Neural cell (in vitro differentiated cells): ENCODE data around the gene MN1.

Source experiments
- MXI1 ChIP-seq: fragments of 450-650 bp; conservative IDR thresholded peaks from 2 replicates; pipeline ENCODE4 v1.6.1; 2014; ENCODE audit warnings: antibody characterized with exemption, mild to moderate bottlenecking; ENCODE audit not compliant: poor library complexity, severe bottlenecking
- POLR2AphosphoS5 ChIP-seq: IDR thresholded peaks from 2 replicates; pipeline ENCODE4 v1.6.1; 2012
- RAD21 ChIP-seq: fragments of 450-650 bp; conservative IDR thresholded peaks from 2 replicates; pipeline ENCODE4 v1.6.1; 2014; ENCODE audit warnings: antibody characterized with exemption, mild to moderate bottlenecking, moderate library complexity
- SMC3 ChIP-seq: fragments of 450-650 bp; conservative IDR thresholded peaks from 2 replicates; pipeline ENCODE4 v1.6.1; 2014; ENCODE audit warnings: antibody characterized with exemption, mild to moderate bottlenecking, moderate library complexity; ENCODE audit not compliant: poor library complexity
- TF ChIP-seq, protein P1 (sequence below): fragments of 450-650 bp; IDR thresholded peaks from 2 replicates; pipeline ENCODE4 v1.5.1; 2014; ENCODE audit warnings: antibody characterized with exemption, mild to moderate bottlenecking, moderate library complexity; ENCODE audit not compliant: poor library complexity, severe bottlenecking

DNA sequence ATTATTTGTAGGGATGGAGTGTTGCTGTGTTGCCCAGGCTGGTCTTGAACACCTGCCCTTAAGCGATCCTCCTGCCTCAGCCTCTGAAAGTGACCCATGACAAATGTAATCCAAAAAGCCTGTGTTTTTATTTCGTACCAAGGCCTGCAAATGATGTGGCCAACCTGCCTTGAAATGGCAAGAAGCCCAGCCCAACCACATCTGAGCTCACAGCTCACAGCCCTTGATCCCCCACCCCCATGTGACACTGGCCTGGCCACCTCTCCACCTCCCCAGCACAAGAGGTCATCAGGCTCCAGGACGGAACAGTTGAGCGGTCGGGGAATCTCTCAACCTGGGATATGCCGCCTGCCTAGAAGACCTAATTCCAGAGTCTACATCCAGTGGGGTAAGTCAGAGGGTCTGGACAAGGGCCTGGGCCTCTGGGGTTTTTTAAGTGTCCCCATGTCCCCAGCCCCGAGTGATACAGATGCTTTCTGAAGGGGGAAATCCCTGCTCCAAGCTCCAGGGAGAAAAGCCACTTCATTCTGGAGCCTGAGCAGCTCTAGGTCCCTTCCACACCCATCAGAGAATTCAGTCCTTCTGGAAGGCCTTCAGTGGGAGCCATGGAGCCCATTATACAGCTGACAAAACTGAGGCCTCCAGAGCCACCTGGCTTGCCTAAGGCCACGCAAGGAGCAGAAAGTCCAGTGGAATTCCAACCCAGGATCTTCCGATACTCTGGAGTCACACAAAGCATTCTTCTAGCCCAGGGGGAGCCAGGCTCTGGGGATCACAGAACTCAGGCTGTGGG, 70.7 kb downstream of the MN1 start:
- TF ChIP-seq, protein P1, sequence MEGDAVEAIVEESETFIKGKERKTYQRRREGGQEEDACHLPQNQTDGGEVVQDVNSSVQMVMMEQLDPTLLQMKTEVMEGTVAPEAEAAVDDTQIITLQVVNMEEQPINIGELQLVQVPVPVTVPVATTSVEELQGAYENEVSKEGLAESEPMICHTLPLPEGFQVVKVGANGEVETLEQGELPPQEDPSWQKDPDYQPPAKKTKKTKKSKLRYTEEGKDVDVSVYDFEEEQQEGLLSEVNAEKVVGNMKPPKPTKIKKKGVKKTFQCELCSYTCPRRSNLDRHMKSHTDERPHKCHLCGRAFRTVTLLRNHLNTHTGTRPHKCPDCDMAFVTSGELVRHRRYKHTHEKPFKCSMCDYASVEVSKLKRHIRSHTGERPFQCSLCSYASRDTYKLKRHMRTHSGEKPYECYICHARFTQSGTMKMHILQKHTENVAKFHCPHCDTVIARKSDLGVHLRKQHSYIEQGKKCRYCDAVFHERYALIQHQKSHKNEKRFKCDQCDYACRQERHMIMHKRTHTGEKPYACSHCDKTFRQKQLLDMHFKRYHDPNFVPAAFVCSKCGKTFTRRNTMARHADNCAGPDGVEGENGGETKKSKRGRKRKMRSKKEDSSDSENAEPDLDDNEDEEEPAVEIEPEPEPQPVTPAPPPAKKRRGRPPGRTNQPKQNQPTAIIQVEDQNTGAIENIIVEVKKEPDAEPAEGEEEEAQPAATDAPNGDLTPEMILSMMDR, result no peak
- TF ChIP-seq POLR2AphosphoS5 (no peak), SMC3 (no peak), MXI1 (no peak), RAD21 (no peak)
